H1 (cell line): ENCODE data around the gene LMNB1. TPM values are rescaled to one million over a fixed set of nuclear protein-coding genes. Genes with fewer than 3 reads are reported as not detected.

Experiments
- CTCF ChIA-PET: fragments of 300-600 bp; sonication (Branson Sonifier 250); formaldehyde crosslinking; loops from one replicate; lab custom pipeline; 2021; ENCODE audit not compliant: partially characterized antibody; lab: Charles Lee
- POLR2A ChIA-PET: fragments of 300-600 bp; sonication (Branson Sonifier 250); formaldehyde crosslinking; loops from one replicate; lab custom pipeline; 2021; ENCODE audit warnings: inconsistent platforms; ENCODE audit not compliant: partially characterized antibody; lab: Charles Lee
- DNase-seq, 2 experiments: peaks; one replicate each; pipeline versions ENCODE4 v3.0.0 to v3.0.0-alpha.2; 2010 to 2022; ENCODE audit warnings: low spot score in 2 of 2, low read depth in 1 of 2, mixed read lengths in 1 of 2
- FAIRE-seq: peaks from 2 replicates; lab custom pipeline; 2011; peaks lifted over from hg19 to GRCh38; lab: Jason Lieb, UNC
- H2AFZ ChIP-seq: 2 replicates; pipeline ENCODE4 v1.8.1; 2012; ENCODE audit warnings: low read length, inconsistent platforms
- H2AK5ac ChIP-seq: 2 replicates; pipeline ENCODE4 v1.6.1; 2013; ENCODE audit warnings: low read depth, low read length
- H2BK120ac ChIP-seq: replicated peaks from 2 replicates; pipeline ENCODE3; 2013; ENCODE audit warnings: low read depth, low read length, inconsistent platforms
- H2BK12ac ChIP-seq: 2 replicates; pipeline ENCODE4 v1.6.1; 2013; ENCODE audit warnings: low read depth, low read length
- H2BK15ac ChIP-seq: 2 replicates; pipeline ENCODE4 v1.6.1; 2013; ENCODE audit warnings: low read length
- H2BK20ac ChIP-seq: 2 replicates; pipeline ENCODE4 v1.6.1; 2013; ENCODE audit warnings: low read length
- H2BK5ac ChIP-seq: 2 replicates; pipeline ENCODE4 v1.6.1; 2013; ENCODE audit warnings: low read depth, low read length
- H3K14ac ChIP-seq: 2 replicates; pipeline ENCODE4 v1.6.1; 2013; ENCODE audit warnings: inconsistent platforms; ENCODE audit not compliant: insufficient read length
- H3K18ac ChIP-seq: 2 replicates; pipeline ENCODE4 v1.6.1; 2013; ENCODE audit warnings: low read length; ENCODE audit errors: extremely low read depth
- H3K23ac ChIP-seq: 2 replicates; pipeline ENCODE4 v1.6.1; 2013; ENCODE audit warnings: inconsistent platforms; ENCODE audit not compliant: insufficient read length
- H3K23me2 ChIP-seq: 2 replicates; pipeline ENCODE4 v1.6.1; 2013; ENCODE audit warnings: low read depth, low read length
- H3K27ac ChIP-seq: 2 replicates; pipeline ENCODE4 v1.6.1; 2011; ENCODE audit warnings: low read depth, low read length, inconsistent platforms
- H3K27me3 ChIP-seq, 4 experiments: replicated peaks in 1 of 4; 1 replicate in 1 of 4; 2 replicates in 3 of 4; pipeline versions ENCODE4 v1.6.1 to v1.8.1; 2011 to 2013; ENCODE audit warnings: low read length in 3 of 4, mild to moderate bottlenecking in 3 of 4, inconsistent platforms in 2 of 4, mixed read lengths in 2 of 4, moderate library complexity in 1 of 4; ENCODE audit not compliant: control insufficient read depth in 3 of 4, insufficient read depth in 3 of 4; ENCODE audit errors: extremely low read depth in 1 of 4
- H3K36me3 ChIP-seq, 4 experiments: 2 replicates each; pipeline versions ENCODE4 v1.6.1 to v1.8.1; 2011 to 2013; ENCODE audit warnings: mild to moderate bottlenecking in 4 of 4, low read length in 3 of 4, moderate library complexity in 2 of 4, control low read depth in 1 of 4, inconsistent platforms in 1 of 4; ENCODE audit not compliant: insufficient read depth in 4 of 4, control insufficient read depth in 2 of 4
- H3K4ac ChIP-seq: replicated peaks from 2 replicates; pipeline ENCODE3; 2013; ENCODE audit warnings: low read length, low read depth, mixed read lengths, inconsistent platforms; ENCODE audit not compliant: insufficient read length
- H3K4me1 ChIP-seq, 4 experiments: replicated peaks in 1 of 4; 1 replicate in 1 of 4; 2 replicates in 3 of 4; pipeline versions ENCODE4 v1.6.1 to v1.8.1; 2011 to 2013; ENCODE audit warnings: low read length in 3 of 4, inconsistent platforms in 2 of 4, mixed read lengths in 1 of 4; ENCODE audit not compliant: insufficient read depth in 4 of 4, control insufficient read depth in 3 of 4
- H3K4me2 ChIP-seq, 2 experiments: 2 replicates each; pipeline versions ENCODE4 v1.6.1 to v1.8.1; 2011 to 2013; ENCODE audit warnings: low read depth in 2 of 2, low read length in 2 of 2, control low read depth in 1 of 2, inconsistent platforms in 1 of 2, mild to moderate bottlenecking in 1 of 2; ENCODE audit not compliant: insufficient read depth in 1 of 2
- H3K4me3 ChIP-seq, 4 experiments: fragments of 200-600, 300-600 bp in 1 of 4; sonication (generic), shearing (Covaris generic), sonication (Bioruptor Twin) in 1 of 4; 2 replicates each; pipeline versions ENCODE4 v1.5.1 to v1.8.1; 2011 to 2016; ENCODE audit warnings: low read length in 4 of 4, low read depth in 3 of 4, control low read depth in 2 of 4, inconsistent platforms in 2 of 4, mild to moderate bottlenecking in 2 of 4, mixed read lengths in 1 of 4, moderate library complexity in 1 of 4; ENCODE audit not compliant: insufficient read depth in 2 of 4; ENCODE audit errors: extremely low read depth in 1 of 4
- H3K56ac ChIP-seq: replicated peaks from 2 replicates; pipeline ENCODE3; 2013; ENCODE audit warnings: low read depth, mild to moderate bottlenecking, mixed read lengths, low read length, inconsistent platforms; ENCODE audit not compliant: insufficient read length
- H3K79me1 ChIP-seq: 2 replicates; pipeline ENCODE4 v1.6.1; 2013; ENCODE audit warnings: low read depth, low read length, control low read depth
- H3K79me2 ChIP-seq, 2 experiments: 2 replicates each; pipeline versions ENCODE4 v1.6.1 to v1.8.1; 2012 to 2013; ENCODE audit warnings: low read length in 2 of 2, mild to moderate bottlenecking in 2 of 2, inconsistent platforms in 1 of 2; ENCODE audit not compliant: insufficient read depth in 2 of 2, control insufficient read depth in 1 of 2
- H3K9ac ChIP-seq, 4 experiments: replicated peaks in 1 of 4; 1 replicate in 1 of 4; 2 replicates in 3 of 4; pipeline versions ENCODE4 v1.6.1 to v1.8.1; 2011 to 2013; ENCODE audit warnings: low read depth in 3 of 4, low read length in 3 of 4, control low read depth in 2 of 4, mild to moderate bottlenecking in 2 of 4, moderate library complexity in 2 of 4, inconsistent platforms in 1 of 4; ENCODE audit errors: extremely low read depth in 1 of 4
- H3K9me3 ChIP-seq, 2 experiments: 2 replicates each; pipeline versions ENCODE4 v1.6.1 to v1.8.1; 2012 to 2013; ENCODE audit warnings: mild to moderate bottlenecking in 2 of 2, moderate library complexity in 2 of 2, control low read depth in 1 of 2, inconsistent platforms in 1 of 2, low read depth in 1 of 2, low read length in 1 of 2, mixed read lengths in 1 of 2; ENCODE audit not compliant: insufficient read depth in 2 of 2
- H4K20me1 ChIP-seq, 2 experiments: replicated peaks in 1 of 2; 2 replicates each; pipeline versions ENCODE3 to v1.8.1; 2011 to 2013; ENCODE audit warnings: inconsistent platforms in 2 of 2, low read length in 2 of 2, mild to moderate bottlenecking in 1 of 2; ENCODE audit not compliant: insufficient read depth in 2 of 2, control insufficient read depth in 1 of 2
- H4K5ac ChIP-seq: 2 replicates; pipeline ENCODE4 v1.6.1; 2013; ENCODE audit warnings: low read length, low read depth, mixed read lengths, inconsistent platforms; ENCODE audit not compliant: insufficient read length
- H4K8ac ChIP-seq: 2 replicates; pipeline ENCODE4 v1.8.0; 2013; ENCODE audit warnings: mild to moderate bottlenecking, moderate library complexity, low read length, inconsistent platforms; ENCODE audit not compliant: insufficient read depth; ENCODE audit errors: extremely low read depth
- H4K91ac ChIP-seq: replicated peaks from 2 replicates; pipeline ENCODE3; 2013; ENCODE audit warnings: low read length, mixed read lengths, inconsistent platforms; ENCODE audit not compliant: insufficient read length
- CHD1 ChIP-seq: IDR thresholded peaks from 2 replicates; pipeline ENCODE4 v1.6.1; 2012; ENCODE audit warnings: low read depth, low read length, improper control_type of control experiment
- PHF8 ChIP-seq: fragments of 200-600 bp; sonication (generic); conservative IDR thresholded peaks from 2 replicates; pipeline ENCODE4 v1.7.1; 2012; ENCODE audit warnings: low read depth, mild to moderate bottlenecking, inconsistent platforms, low read length, moderate library complexity
- TCF12 ChIP-seq: IDR thresholded peaks from 2 replicates; pipeline ENCODE4 v1.6.1; 2011; ENCODE audit warnings: low read depth, mild to moderate bottlenecking, low read length
- TEAD4 ChIP-seq: IDR thresholded peaks from 2 replicates; pipeline ENCODE4 v1.6.1; 2012; ENCODE audit warnings: low read depth, low read length, inconsistent platforms, mixed read lengths
- ZNF274 ChIP-seq: IDR thresholded peaks from 2 replicates; pipeline ENCODE4 v1.7.0; 2012; ENCODE audit warnings: low read length, borderline replicate concordance; ENCODE audit errors: extremely low read depth
- WGBS, 2 experiments: shearing (Covaris generic) in 1 of 2; methylation state at CpG; one replicate each; pipeline versions ENCODE4 v1.1.6 to v1.1.7; 2013 to 2015; ENCODE audit warnings: low lambda C conversion rate in 2 of 2, mixed read lengths in 2 of 2, inconsistent platforms in 1 of 2, low coverage in 1 of 2, missing lambda C conversion rate in 1 of 2; ENCODE audit not compliant: insufficient replicate concordance in 2 of 2, insufficient coverage in 1 of 2, insufficient read length in 1 of 2; ENCODE audit errors: extremely low coverage in 1 of 2, missing lambda C conversion rate in 1 of 2; 5-methylcytosine and 5-hydroxymethylcytosine counted together
- polyA plus RNA-seq, 7 experiments: library from polyadenylated mRNA; depleted of rRNA in 3 of 7; stranded (reverse) in 5 of 7; unstranded in 2 of 7; fragments of >200 nt in 5 of 7; fragments of 200-250 nt in 2 of 7; gene quantifications; 1 replicate in 5 of 7; 2 replicates in 1 of 7; 4 replicates in 1 of 7; pipeline versions ENCODE4 v1.2.1 to v1.2.3, GENCODE V29; 2011 to 2013; ENCODE audit warnings: missing spikeins in 2 of 7, mixed read lengths in 2 of 7
- total RNA-seq: library from RNA; stranded (reverse); fragmentation: NEBNext Ultra II Directional; extraction: Animal tissue kit (Norgen Biotek cat#: 25700); gene quantifications from 2 replicates; pipeline ENCODE4 v1.2.1, GENCODE V29; 2021
- TF ChIP-seq, protein P1 (sequence below): IDR thresholded peaks from 2 replicates; pipeline ENCODE4 v1.6.1; 2012; ENCODE audit warnings: low read length, inconsistent platforms
- TF ChIP-seq, protein P2 (sequence below): IDR thresholded peaks from 2 replicates; pipeline ENCODE4 v1.6.1; 2011; ENCODE audit warnings: low read length, improper control_type of control experiment
- TF ChIP-seq, protein P3 (sequence below): IDR thresholded peaks from 2 replicates; pipeline ENCODE4 v1.6.1; 2012; ENCODE audit warnings: inconsistent platforms

LMNB1 gene
- total and polyA plus RNA-seq, 2 of the 8 experiments (the other 6 are each of a cell fraction or from before 2014, with no cell fraction given), result 73.5 to 225 TPM

DNA sequence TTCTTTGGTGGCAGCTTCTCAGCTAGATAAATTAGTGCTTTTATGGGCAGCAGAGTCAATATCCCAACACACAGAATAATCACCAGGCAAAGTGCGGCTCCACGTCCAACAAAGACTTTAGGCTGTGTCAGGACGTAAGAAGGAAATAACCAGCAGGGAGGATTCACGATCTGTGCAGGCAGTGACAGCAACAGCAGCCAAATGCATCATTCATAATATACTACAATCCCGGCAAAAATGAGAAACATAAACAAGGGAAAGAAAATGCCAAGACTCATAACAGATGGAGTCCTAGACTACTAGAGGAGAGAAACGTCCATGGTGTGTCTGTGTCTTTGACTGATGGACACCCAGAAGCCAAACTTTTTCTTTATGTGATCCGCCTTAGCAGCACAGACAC, 100.7 kb downstream of the LMNB1 start:
- Histone ChIP-seq H3K4me3 (no peak overlapping the region), H2AK5ac (no peak overlapping the region), H3K27me3 (no peaks in the 10 kb centered on the region), H2BK5ac (no peak overlapping the region), H3K14ac (no peak overlapping the region), H3K23me2 (no peaks in the 10 kb centered on the region), H3K79me2 (no peaks in the 10 kb centered on the region), H2BK12ac (no peak overlapping the region), H4K20me1 (no peaks in the 10 kb centered on the region), H2BK15ac (no peak overlapping the region), H3K9ac (no peak overlapping the region), H2AFZ (no peak overlapping the region), H3K56ac (no peak overlapping the region), H4K91ac (no peak overlapping the region), H3K18ac (no peak overlapping the region), H3K4me1 (peaks cover 0 to 7% (median 4%) of the 10 kb centered on the region in 4 experiments; a peak in 2 of 7 replicates), H3K27ac (no peak overlapping the region), H2BK20ac (no peak overlapping the region), H2BK120ac (no peak overlapping the region), H4K5ac (no peak overlapping the region), H3K4me2 (no peak overlapping the region), H4K8ac (no peak overlapping the region), H3K9me3 (no peaks in the 10 kb centered on the region), H3K36me3 (no peaks in the 10 kb centered on the region), H3K23ac (no peak overlapping the region), H3K79me1 (no peaks in the 10 kb centered on the region), H3K4ac (no peak overlapping the region)
- no peak for FAIRE-seq
- ChIA-PET CTCF (interaction anchor here (0.5 to 1.1 kb wide), 3 partner anchors 10 to 60 kb away, joined by 3 to 4 read pairs (median 4); no protein-coding TSS in a partner anchor), POLR2A (no interaction called here)
- 87% methylated on average over 7 of the region's 7 CpGs; no CpG with 5 or more reads in 1 of the 2 experiments for WGBS, 2 experiments
- DNase-seq, result peak in 1 of 2 experiments; percentile 22
- TF ChIP-seq, protein P1, sequence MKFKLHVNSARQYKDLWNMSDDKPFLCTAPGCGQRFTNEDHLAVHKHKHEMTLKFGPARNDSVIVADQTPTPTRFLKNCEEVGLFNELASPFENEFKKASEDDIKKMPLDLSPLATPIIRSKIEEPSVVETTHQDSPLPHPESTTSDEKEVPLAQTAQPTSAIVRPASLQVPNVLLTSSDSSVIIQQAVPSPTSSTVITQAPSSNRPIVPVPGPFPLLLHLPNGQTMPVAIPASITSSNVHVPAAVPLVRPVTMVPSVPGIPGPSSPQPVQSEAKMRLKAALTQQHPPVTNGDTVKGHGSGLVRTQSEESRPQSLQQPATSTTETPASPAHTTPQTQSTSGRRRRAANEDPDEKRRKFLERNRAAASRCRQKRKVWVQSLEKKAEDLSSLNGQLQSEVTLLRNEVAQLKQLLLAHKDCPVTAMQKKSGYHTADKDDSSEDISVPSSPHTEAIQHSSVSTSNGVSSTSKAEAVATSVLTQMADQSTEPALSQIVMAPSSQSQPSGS, result no peak
- TF ChIP-seq ZNF274 (no peak), TEAD4 (no peak), CHD1 (no peak), TCF12 (no peak), PHF8 (no peak)
- TF ChIP-seq, protein P2, sequence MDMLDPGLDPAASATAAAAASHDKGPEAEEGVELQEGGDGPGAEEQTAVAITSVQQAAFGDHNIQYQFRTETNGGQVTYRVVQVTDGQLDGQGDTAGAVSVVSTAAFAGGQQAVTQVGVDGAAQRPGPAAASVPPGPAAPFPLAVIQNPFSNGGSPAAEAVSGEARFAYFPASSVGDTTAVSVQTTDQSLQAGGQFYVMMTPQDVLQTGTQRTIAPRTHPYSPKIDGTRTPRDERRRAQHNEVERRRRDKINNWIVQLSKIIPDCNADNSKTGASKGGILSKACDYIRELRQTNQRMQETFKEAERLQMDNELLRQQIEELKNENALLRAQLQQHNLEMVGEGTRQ, result no peak
- TF ChIP-seq, protein P3, sequence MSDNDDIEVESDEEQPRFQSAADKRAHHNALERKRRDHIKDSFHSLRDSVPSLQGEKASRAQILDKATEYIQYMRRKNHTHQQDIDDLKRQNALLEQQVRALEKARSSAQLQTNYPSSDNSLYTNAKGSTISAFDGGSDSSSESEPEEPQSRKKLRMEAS, result no peak
